Uterus (tissue), 2 donors: ENCODE results near the gene LDB1.

Experiments used
- POLR2A ChIP-seq, 2 donors: fragments of 450-650 bp; IDR thresholded peaks; one replicate each; pipeline ENCODE4 v1.6.1; 2016; ENCODE audit warnings: antibody characterized with exemption in 2 of 2, mild to moderate bottlenecking in 1 of 2, moderate library complexity in 1 of 2
- TF ChIP-seq, protein P1 (sequence below), 4 experiments: fragments of 200-600 bp in 2 of 4; fragments of 450-650 bp in 2 of 4; sonication (generic) in 2 of 4; IDR thresholded peaks; one replicate each; pipeline ENCODE4 v1.5.1; 2016 to 2019; ENCODE audit warnings: antibody characterized with exemption in 4 of 4, mild to moderate bottlenecking in 2 of 4, moderate library complexity in 1 of 4

GRCh38 chr10:102151774-102152544 is 31.8 kb upstream of the LDB1 start, which contains the start of gene NOLC1:
- TF ChIP-seq, protein P1, sequence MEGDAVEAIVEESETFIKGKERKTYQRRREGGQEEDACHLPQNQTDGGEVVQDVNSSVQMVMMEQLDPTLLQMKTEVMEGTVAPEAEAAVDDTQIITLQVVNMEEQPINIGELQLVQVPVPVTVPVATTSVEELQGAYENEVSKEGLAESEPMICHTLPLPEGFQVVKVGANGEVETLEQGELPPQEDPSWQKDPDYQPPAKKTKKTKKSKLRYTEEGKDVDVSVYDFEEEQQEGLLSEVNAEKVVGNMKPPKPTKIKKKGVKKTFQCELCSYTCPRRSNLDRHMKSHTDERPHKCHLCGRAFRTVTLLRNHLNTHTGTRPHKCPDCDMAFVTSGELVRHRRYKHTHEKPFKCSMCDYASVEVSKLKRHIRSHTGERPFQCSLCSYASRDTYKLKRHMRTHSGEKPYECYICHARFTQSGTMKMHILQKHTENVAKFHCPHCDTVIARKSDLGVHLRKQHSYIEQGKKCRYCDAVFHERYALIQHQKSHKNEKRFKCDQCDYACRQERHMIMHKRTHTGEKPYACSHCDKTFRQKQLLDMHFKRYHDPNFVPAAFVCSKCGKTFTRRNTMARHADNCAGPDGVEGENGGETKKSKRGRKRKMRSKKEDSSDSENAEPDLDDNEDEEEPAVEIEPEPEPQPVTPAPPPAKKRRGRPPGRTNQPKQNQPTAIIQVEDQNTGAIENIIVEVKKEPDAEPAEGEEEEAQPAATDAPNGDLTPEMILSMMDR (IDR thresholded peaks at IDR 0.05) = peak in 1 of 4 experiments; percentile 41
- peak; percentile 14 to 72 for TF ChIP-seq POLR2A (IDR thresholded peaks at IDR 0.05)
